Epithelial cell of proximal tubule (primary cell): Measurements from ENCODE around the gene PTPRU. TPM values are rescaled to one million over a fixed set of nuclear protein-coding genes. Genes with fewer than 3 reads are reported as not detected.
"Not testable (repeated sequence)": the region's sequence is repeated elsewhere in the genome, so short reads cannot be mapped to it uniquely, and the experiment has no call there.

ENCODE experiments used
- DNase-seq: peaks from one replicate; pipeline ENCODE4 v3.0.0-alpha.2; 2011; ENCODE audit warnings: low read depth
- H3K4me3 ChIP-seq: 2 replicates; pipeline ENCODE4 v1.5.1; 2011; ENCODE audit warnings: low read depth, mild to moderate bottlenecking, low read length
- total RNA-seq: library from RNA; depleted of rRNA; stranded (reverse); fragments of >200 nt; gene quantifications from 2 replicates; pipeline ENCODE4 v1.2.3, GENCODE V29; 2015
- TF ChIP-seq, protein P1 (sequence below): conservative IDR thresholded peaks from 2 replicates; pipeline ENCODE4 v1.5.1; 2012; ENCODE audit warnings: low read depth, mild to moderate bottlenecking, low read length

Gene PTPRU
- total RNA-seq, 1 donor from 2014 or later: 44.7 TPM

DNA sequence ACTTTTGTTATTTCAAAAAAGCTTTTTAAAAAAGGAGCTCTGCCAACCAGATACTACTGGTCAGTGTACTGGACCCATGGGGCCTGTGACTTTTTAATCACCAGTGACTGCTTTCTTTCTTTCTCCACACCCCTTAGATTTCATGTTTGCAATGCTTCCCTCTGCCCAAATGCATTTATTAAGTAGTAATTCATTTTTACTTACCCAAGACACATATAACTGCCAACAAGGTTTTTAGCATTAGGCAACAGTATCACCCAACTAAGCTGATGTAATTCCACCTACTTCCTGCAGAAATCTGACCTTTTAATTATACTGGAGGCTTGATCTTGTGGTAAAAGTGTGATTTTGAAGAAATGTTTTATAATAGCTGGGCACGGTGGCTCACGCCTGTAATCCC is 18.1 kb upstream of the PTPRU start:
- no peak overlapping the region for H3K4me3 ChIP-seq
- DNase-seq: no peak
- TF ChIP-seq, protein P1, sequence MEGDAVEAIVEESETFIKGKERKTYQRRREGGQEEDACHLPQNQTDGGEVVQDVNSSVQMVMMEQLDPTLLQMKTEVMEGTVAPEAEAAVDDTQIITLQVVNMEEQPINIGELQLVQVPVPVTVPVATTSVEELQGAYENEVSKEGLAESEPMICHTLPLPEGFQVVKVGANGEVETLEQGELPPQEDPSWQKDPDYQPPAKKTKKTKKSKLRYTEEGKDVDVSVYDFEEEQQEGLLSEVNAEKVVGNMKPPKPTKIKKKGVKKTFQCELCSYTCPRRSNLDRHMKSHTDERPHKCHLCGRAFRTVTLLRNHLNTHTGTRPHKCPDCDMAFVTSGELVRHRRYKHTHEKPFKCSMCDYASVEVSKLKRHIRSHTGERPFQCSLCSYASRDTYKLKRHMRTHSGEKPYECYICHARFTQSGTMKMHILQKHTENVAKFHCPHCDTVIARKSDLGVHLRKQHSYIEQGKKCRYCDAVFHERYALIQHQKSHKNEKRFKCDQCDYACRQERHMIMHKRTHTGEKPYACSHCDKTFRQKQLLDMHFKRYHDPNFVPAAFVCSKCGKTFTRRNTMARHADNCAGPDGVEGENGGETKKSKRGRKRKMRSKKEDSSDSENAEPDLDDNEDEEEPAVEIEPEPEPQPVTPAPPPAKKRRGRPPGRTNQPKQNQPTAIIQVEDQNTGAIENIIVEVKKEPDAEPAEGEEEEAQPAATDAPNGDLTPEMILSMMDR: no peak

DNA sequence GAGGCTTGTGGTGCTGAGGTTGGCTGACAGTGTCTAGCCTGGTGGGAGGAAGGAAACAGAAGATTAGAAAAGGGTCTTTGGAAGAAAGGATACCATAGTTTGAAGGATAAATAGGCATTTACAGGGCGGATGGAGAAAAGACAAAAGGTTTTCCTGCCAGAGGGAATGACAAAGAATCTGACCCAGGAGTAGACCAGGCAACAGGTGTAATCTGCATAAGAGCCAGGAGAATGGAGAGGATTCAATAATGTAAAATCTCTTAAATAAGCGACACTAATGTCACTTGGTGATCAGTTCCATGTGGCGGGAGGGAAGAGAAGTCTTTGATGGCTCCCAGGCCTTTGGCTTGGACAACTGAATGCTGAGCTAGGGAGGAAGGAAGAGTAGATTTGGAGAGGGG is 15.0 kb upstream of the PTPRU start:
- no peak for DNase-seq
- TF ChIP-seq, protein P1: no peak

DNA sequence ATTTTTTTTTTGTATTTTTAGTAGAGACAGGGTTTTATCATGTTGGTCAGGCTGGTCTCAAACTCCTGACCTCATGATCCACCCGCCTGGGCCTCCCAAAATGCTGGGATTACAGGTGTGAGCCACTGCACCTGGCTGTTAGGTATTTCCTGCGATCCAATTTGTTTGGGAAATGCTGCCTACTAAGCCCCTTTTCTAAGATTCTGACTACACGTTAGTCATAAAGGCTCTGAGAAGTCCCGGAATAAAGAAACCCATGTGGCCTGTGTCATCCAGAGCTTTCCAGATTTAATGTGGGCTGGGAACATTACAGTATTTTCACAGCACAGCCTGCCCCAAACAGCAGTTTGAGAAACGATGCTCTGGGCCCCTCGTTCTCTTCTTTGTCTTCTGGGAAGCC is 14.1 kb upstream of the PTPRU start:
- H3K4me3 ChIP-seq, DNase-seq: not testable (repeated sequence)

More for the DNA sequence above, 15.0 kb upstream of the PTPRU start:
- no peak overlapping the region for H3K4me3 ChIP-seq

DNA sequence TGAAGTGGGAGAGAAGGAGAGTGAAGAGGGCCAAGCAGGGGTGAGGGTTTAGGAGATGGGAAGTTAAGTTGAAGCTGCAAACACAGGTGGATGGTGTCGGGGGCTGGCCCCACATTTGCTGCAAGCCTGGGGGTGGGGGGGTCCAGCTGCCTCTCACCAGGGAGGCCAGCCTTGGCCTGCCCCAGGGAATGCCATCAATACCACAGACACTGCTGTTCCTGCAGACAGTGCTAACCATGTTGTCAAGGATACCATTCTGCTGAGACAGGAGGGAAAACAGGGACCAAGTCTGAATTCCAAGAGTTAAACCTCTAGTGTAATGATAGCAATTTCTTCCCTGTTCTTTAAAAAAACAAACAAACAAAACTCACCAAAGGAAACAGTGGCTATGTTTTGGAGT is 13.6 kb upstream of the PTPRU start:
- TF ChIP-seq, protein P1: no peak

DNA sequence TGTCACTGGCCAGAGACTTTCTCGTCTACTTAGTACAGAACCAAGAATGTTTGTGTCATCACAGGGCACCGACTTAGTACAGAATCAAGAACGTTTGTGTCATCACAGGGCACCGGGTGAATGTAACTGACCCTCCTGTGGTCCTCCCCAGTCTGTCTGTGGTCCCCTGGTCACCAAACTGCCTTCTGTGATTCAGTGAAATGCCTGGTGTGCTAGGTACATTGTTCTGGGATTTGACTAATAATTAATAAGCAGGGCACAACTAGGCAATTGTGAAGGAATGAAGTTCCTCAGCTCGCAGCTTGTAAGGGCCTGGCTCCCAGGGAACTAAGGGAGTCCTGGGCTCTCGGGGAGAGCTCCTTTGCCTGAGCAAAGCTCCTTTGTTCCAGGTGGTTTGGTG is 12.8 kb upstream of the PTPRU start:
- no peak for DNase-seq
- H3K4me3 ChIP-seq: no peak overlapping the region
- TF ChIP-seq, protein P1: no peak

More for the DNA sequence above, 13.6 kb upstream of the PTPRU start:
- no peak for DNase-seq
- H3K4me3 ChIP-seq: no peak overlapping the region

DNA sequence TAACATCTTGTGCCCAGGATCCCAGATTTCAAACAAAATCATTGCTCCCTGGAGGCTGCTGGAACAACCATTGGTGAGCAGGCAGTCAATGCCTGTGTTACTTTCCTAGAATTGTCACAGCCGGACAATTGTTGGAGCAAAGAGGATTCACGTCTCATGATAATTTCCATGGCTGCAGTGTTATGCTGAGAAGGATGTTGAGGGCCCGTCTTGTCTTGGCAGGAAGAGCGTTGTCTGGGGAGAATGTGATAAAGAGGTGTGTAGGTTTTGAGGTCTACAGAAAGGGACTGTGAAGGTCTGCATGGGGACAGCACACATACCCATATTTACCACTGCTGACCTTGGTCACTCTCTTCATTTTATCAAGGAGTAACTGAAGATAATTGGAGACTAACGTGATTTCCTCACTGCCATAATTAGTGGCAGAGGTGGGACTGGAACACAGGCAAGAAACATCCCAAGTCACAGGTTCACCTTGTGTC is 11.9 kb upstream of the PTPRU start:
- no peak overlapping the region for H3K4me3 ChIP-seq
- no peak for DNase-seq
- TF ChIP-seq, protein P1: no peak

DNA sequence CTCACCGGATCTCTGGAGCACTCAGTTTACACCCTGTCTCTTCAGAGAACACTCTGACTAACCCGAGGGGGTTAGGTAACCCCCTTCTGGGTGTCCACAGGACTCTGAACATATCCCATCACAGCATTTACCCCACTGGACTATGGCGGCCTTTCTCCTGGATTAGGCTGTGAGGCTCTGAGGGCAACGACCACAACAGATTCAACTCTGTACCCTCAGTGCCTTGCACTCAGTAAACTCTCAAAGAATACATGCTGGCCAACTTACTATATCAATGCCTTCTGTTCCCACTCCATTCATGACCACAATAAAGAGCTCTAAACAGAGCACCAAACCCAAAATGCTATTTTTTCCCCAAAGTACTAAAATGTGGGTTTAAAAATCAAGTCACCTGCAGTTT is 11.0 kb upstream of the PTPRU start:
- DNase-seq: no peak
- TF ChIP-seq, protein P1: no peak
- H3K4me3 ChIP-seq: no peak overlapping the region
